ENCODE data around the gene LRRC26.

Gene LRRC26

DNA sequence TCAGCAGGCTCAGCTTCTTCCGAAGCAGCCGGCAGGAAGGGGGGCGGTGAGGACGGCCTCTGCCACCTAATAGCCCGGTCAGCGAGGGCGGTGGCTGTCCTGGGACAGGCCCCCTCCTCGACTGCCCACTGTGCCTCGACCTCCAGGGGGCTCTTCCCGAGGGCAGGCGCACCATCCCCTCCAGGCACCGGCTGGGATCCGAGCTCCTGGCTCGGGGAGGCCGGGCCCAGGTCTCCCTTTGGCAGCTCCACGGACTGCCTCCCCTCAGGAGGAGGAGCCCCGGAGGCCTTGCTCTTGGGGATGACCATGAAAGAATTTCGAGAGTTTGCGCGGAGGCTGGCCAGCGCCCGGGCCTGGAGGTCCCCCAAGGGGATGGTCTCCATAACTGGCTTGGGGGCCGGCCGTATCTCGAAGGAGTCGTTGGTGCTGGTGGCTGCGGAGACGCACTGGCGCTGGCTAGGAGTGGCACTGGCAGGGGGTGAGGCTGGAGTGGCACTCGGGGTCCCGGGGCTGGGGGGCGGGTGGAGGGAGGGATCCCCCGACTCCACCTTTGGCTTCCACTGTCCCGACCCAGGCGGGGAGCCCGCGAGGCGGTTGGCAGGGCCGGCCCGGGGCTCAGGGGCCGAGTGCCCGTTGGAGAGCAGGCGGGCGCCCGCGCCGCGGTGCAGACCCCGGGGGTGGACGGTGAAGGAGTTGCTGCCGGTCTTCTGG lies 29.7 kb upstream of the LRRC26 start:
- no peak for FAIRE-seq

DNA sequence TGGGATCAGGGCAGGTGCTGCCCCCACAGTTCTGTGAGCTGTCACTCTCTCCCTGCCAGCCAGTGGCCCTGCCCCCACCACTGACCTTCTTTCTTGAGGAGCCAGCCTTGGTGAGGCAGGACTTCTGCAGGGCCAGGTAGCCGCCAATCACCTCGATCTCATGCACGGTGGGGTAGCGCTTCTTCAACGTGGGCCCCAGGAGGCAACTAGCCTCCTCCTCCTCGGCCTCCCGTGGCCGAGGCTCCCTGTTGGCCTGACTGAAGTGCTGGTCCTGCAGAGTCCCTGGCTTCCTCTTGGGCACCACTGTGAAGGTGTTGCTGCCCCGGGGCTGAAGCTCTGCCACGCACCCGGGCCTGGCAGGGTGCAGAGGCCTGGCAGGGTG lies 29.0 kb upstream of the LRRC26 start:
- no peak for FAIRE-seq

GRCh38 chr9:137198051-137198901 lies 28.4 kb upstream of the LRRC26 start:
- no peak for FAIRE-seq

GRCh38 chr9:137195525-137196220 lies 25.8 kb upstream of the LRRC26 start:
- no peak for FAIRE-seq

GRCh38 chr9:137194909-137195308 lies 25.1 kb upstream of the LRRC26 start:
- FAIRE-seq, result no peak

DNA sequence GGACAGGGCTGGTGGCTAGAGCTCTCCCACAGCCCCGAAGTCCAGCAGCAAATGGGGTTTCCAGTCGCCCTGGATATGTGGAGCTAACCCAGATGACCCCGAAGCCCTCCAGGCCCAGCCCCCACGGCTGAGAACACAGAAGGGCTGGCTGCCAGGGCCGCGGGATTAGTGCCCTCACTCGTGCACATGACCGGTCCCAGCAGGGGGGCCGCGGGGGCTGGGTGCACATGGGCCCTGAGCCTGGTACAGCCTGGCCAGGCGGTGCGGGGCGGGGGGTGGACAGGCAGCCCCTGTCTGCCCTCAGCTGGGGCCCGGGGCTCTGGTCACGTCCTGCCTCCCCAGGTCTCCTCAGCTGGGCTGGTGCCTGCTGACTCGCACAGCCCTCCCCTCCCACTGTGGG lies 24.5 kb upstream of the LRRC26 start:
- FAIRE-seq, result no peak

DNA sequence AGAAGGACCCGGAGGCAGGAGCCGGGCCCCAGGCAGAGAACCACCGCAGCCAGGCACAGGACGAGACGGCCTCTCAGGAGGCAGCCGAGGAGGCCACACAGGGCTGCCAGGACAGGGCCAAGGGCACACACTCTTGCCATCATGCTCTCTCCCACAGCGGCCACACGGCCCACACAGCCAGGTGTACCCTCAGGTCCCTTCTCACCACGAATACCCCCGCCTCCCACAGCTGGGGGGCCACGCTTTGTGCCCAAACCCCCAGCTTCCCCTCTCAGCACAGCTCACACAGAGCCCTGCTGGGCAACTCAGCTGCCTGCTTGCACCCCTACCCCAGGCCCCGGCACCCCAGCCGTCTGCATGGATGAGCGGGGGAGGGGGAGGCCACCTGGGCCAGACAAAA lies 23.9 kb upstream of the LRRC26 start:
- FAIRE-seq, result no peak

GRCh38 chr9:137192859-137193258 lies 23.0 kb upstream of the LRRC26 start:
- FAIRE-seq, result no peak

GRCh38 chr9:137192448-137192780 lies 22.6 kb upstream of the LRRC26 start:
- FAIRE-seq, result no peak

- no peak for FAIRE-seq
These were observed 22.0 kb upstream of the LRRC26 start for GRCh38 chr9:137191691-137192447.

- FAIRE-seq, result no peak
These were observed 21.4 kb upstream of the LRRC26 start for GRCh38 chr9:137191245-137191644.

GRCh38 chr9:137190315-137190856 lies 20.5 kb upstream of the LRRC26 start:
- FAIRE-seq, result no peak

DNA sequence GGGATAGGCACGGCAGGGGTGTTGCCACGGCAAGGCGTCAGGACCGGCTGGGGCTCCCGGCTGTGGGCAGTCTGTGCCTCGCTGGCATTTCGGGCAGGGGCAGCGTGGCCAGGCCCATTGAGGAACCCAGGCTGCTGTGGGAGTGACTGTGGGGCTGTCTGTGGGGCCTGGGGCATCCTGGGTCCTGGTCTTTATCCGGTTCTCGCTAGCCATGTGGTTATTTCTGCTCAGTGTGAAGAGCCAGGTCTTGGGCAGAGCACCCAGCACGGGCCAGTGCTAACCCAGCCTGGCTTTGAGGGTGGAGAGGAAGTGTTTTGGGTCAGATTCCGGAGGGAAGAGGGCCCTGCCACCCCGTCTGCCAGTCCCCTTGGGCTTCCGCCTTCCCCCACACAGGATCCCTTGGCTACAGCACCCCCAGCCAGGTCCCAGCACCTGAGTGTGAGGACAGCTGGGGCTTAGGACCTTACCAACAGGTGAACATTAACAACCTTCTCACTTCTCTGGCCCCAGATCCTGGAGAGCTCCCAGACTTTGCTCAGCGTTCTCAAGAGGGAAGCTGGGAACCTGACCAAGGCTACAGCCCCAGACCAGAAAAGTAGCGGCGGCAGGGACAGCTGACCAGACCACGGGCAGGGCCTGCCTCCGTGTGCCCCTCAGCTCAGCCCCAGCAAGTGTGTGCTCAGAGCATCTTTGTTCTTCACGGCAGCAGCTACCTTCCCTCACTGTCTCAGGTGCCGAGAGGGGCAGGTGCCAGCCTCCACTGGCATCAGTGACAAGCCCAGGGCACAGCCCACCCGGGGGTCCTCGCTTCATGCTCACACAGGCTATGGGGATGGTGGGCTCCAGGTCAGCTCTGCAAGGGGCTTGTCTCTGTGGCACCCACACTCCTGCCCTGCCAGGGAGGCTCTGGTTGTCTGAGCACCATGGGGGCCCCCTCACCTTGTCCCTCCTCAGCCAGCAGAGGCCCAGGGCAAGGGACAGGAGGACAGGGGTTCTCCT lies 19.7 kb upstream of the LRRC26 start:
- no peak for FAIRE-seq

DNA sequence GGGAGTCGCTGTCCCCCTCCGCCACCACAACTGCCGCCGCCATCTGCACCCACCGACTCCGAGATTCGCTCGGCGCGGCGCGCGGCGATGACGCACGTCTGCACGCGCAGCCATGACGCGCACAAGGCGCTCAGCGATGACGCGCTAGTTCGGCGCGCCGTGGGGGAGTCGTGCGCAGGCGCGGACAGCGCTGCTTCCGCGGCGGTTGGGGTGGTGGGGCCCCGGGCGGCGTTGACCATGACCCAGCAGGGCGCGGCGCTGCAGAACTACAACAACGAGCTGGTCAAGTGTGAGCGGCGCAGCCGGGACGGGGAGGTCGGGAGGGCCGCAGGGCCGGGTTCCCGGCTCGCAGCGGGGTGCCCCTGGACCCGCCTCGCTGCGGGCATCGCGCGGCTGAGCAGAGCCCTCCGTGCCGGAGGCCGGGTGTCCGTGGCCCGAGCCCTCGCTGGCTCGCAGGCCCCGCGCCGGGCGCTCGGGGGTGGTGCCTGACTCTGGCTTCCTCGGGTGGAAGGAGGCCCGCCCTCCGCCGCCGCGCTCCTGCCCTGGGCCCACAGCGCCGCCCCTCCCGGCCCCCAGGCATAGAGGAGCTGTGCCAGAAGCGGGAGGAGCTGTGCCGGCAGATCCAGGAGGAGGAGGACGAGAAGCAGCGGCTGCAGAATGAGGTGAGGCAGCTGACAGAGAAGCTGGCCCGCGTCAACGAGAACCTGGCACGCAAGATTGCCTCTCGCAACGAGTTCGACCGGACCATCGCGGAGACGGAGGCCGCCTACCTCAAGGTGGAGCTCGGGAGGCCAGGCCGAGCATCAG lies 18.8 kb upstream of the LRRC26 start, which contains the start of the genes ANAPC2 and SSNA1:
Gene ANAPC2 (minus strand): TSS at position 71 of the 807 bp plus-strand sequence. CDS start 28 bp downstream, at position 43.
Gene SSNA1 (plus strand): TSS at position 187 of the 807 bp plus-strand sequence. CDS start 51 bp downstream, at position 238.
- no peak for FAIRE-seq

DNA sequence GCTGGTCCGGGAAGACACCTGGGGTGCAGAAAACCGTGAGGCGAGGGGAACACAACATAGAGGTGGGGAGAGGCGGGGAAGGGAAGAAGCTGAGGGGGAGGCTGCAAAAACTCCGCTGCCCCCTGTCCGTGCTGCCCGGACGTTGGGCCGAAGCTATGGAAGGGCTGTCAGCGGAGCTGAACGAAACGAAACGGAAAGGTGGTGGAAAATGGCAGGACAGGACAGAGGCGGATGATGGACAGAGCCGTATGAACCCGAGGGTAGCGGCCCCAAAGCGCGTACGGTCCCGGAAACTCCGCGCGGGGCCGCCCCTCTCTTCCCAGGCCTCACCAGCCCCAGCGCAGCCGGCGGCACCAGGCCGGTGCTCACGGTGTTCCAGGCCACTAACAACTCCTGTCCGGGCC lies 18.2 kb upstream of the LRRC26 start:
- no peak for FAIRE-seq

DNA sequence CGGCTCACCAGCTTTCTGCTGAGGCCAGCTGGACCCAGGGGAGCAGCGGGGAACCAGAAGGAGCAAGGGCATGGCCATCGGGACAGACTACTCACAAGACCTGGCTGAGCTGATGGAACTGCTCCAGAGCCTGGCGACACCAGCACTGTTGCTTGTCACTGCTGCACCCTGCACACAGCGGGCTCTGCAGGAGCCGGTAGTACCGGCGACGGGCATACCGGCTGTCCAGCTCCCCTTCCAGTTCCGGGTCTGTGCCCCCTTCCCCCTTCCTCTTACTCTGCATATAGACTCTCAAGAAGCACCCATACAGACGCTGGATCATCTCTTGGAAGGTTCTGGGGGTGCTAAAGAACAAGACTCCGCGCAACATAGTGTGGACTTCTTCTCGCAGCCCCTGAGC lies 17.5 kb upstream of the LRRC26 start:
- FAIRE-seq, result no peak

DNA sequence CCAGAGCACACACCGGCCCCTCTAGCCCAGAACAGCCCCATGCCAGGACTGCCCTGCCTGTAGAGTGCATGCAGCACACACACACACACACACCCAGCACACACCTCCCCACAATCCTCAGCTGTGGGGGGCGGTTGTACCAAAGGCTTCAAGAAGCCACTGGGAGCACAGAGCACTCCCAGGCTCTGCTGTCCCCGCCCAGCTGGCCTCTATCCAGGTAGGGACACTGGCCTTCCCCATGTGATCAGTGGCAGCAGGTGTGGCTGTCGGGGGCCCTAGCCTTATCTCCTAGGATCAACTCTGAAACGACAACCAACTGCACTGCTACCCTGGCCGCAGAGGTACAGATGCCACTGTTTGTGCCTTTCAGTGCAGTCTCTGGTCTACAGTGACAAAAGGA lies 16.5 kb upstream of the LRRC26 start:
- FAIRE-seq, result no peak

DNA sequence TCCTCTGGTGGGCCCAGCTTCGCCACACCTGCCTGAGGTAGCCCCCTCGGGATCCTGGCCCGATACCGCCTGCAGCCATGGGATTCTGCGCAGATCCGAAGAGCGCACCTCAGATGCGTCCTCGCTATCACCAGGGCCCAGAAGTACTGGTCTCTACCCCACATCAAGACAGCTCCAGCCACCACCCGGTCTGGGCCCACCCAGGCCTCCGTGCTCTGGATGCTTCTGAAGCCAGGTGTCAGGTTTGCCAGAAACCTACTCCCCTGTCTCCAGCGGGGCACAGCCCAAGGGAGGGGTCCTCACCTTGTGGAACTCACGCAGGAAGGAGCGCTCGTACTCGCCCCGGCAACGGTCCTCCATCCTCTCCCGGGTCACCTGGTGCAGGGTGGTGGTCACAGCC lies 16.1 kb upstream of the LRRC26 start:
- FAIRE-seq, result no peak

- FAIRE-seq, result no peak
These were observed 15.2 kb upstream of the LRRC26 start for GRCh38 chr9:137184881-137185660.

Data from A204.1 (cell line).